HCT116 (cell line): Measurements from ENCODE around the gene PIBF1. TPM values are rescaled to one million over a fixed set of nuclear protein-coding genes. Genes with fewer than 3 reads are reported as not detected.

ENCODE experiments used
- ATAC-seq: fragments of 200-7000 bp; cut with Tn5 transposase; 2 replicates; pipeline ENCODE4 v1.9.1; 2020; ENCODE audit warnings: mild to moderate bottlenecking, moderate library complexity
- BruUV-seq: library from RNA; stranded (reverse); fragments of 400-500 nt; replicated peaks from 2 replicates; lab custom pipeline; 2021; lab: Mats Ljungman, UMichigan
- CTCF ChIA-PET: fragments of 300-600 bp; sonication (Branson Sonifier 250); formaldehyde crosslinking; loops from one replicate; lab custom pipeline; 2021; ENCODE audit warnings: antibody characterized with exemption; lab: Charles Lee
- POLR2A ChIA-PET: fragments of 300-600, 350-600 bp; sonication (Branson Sonifier 250); formaldehyde crosslinking; loops from one replicate; lab custom pipeline; 2021; ENCODE audit warnings: antibody characterized with exemption; lab: Charles Lee
- RAD21 ChIA-PET, 2 experiments: fragments of 300-600 bp; sonication (Branson Sonifier 250); formaldehyde crosslinking; loops; one replicate each; lab custom pipeline; 2023; ENCODE audit warnings: low total read pairs in 2 of 2; ENCODE audit not compliant: uncharacterized antibody in 2 of 2, unreplicated experiment in 2 of 2, low non-redundant PET in 1 of 2; lab: Charles Lee
- DNase-seq: peaks from one replicate; pipeline ENCODE4 v3.0.0-alpha.2; 2010; ENCODE audit warnings: low read depth, low spot score
- H2AFZ ChIP-seq: fragments of 200-600 bp; shearing (Covaris generic), sonication (generic); 2 replicates; pipeline ENCODE4 v1.6.1; 2017; ENCODE audit warnings: low read depth, mixed run types, mixed read lengths, antibody characterized with exemption, low read length; ENCODE audit not compliant: poor library complexity, severe bottlenecking
- H3K27ac ChIP-seq: 2 replicates; pipeline ENCODE4 v1.5.1; 2012; ENCODE audit warnings: low read depth, low read length
- H3K27me3 ChIP-seq: fragments of 200-600 bp; sonication (generic); 2 replicates; pipeline ENCODE4 v1.6.1; 2016; ENCODE audit warnings: mixed run types, low read length, mixed read lengths; ENCODE audit not compliant: insufficient read depth
- H3K36me3 ChIP-seq, 2 experiments: fragments of 200-500 bp in 1 of 2; fragments of 200-600 bp in 1 of 2; sonication (Bioruptor generic) in 1 of 2; sonication (generic) in 1 of 2; 2 replicates each; pipeline versions ENCODE4 v1.5.1 to v1.6.1; 2014 to 2016; ENCODE audit warnings: low read length in 2 of 2, inconsistent platforms in 1 of 2, mixed read lengths in 1 of 2, mixed run types in 1 of 2; ENCODE audit not compliant: insufficient read depth in 2 of 2, control insufficient read depth in 1 of 2
- H3K4me1 ChIP-seq, 2 experiments: fragments of 200-600 bp in 1 of 2; sonication (generic) in 1 of 2; 2 replicates each; pipeline versions ENCODE4 v1.5.1 to v1.6.1; 2012 to 2017; ENCODE audit warnings: low read length in 2 of 2, inconsistent platforms in 1 of 2, mild to moderate bottlenecking in 1 of 2, mixed read lengths in 1 of 2, mixed run types in 1 of 2, moderate library complexity in 1 of 2; ENCODE audit not compliant: insufficient read depth in 2 of 2, control insufficient read depth in 1 of 2
- H3K4me2 ChIP-seq: fragments of 200-600 bp; sonication (generic); 2 replicates; pipeline ENCODE4 v1.6.1; 2017; ENCODE audit warnings: mixed run types, low read length, mixed read lengths
- H3K4me3 ChIP-seq, 2 experiments: fragments of 200-600 bp in 1 of 2; sonication (generic) in 1 of 2; replicated peaks in 1 of 2; 2 replicates each; pipeline ENCODE4 v1.5.1; 2011 to 2016; ENCODE audit warnings: low read length in 2 of 2, control low read depth in 1 of 2, low read depth in 1 of 2, mild to moderate bottlenecking in 1 of 2, mixed read lengths in 1 of 2, mixed run types in 1 of 2
- H3K79me2 ChIP-seq: fragments of 200-600 bp; sonication (generic); 2 replicates; pipeline ENCODE4 v1.6.1; 2017; ENCODE audit warnings: mild to moderate bottlenecking, mixed run types, low read length, moderate library complexity, mixed read lengths; ENCODE audit not compliant: insufficient read depth
- H3K9ac ChIP-seq: fragments of 200-600 bp; sonication (generic); 2 replicates; pipeline ENCODE4 v1.6.1; 2016; ENCODE audit warnings: low read length, mixed read lengths
- H3K9me2 ChIP-seq: fragments of 200-600 bp; sonication (generic), shearing (Covaris generic); 2 replicates; pipeline ENCODE4 v1.6.1; 2017; ENCODE audit warnings: mixed run types, mild to moderate bottlenecking, moderate library complexity; ENCODE audit not compliant: insufficient read depth
- H3K9me3 ChIP-seq, 2 experiments: fragments of 200-500 bp in 1 of 2; fragments of 200-600 bp in 1 of 2; sonication (Bioruptor generic) in 1 of 2; sonication (generic) in 1 of 2; 2 replicates each; pipeline ENCODE4 v1.6.1; 2014 to 2017; ENCODE audit warnings: low read length in 2 of 2, mixed read lengths in 2 of 2, inconsistent platforms in 1 of 2, low read depth in 1 of 2, mild to moderate bottlenecking in 1 of 2, mixed run types in 1 of 2, moderate library complexity in 1 of 2; ENCODE audit not compliant: control insufficient read depth in 1 of 2, insufficient read depth in 1 of 2
- H4K20me1 ChIP-seq: fragments of 200-600 bp; sonication (generic), shearing (Covaris generic); 2 replicates; pipeline ENCODE4 v1.6.1; 2017; ENCODE audit warnings: mixed run types, mild to moderate bottlenecking, moderate library complexity; ENCODE audit not compliant: insufficient read depth
- ATF3 ChIP-seq: IDR thresholded peaks from 2 replicates; pipeline ENCODE4 v1.6.1; 2012
- CBX3 ChIP-seq: IDR thresholded peaks from 2 replicates; pipeline ENCODE4 v1.6.1; 2012; ENCODE audit warnings: low read depth
- EGR1 ChIP-seq: IDR thresholded peaks from 2 replicates; pipeline ENCODE4 v1.6.1; 2012; ENCODE audit warnings: low read depth
- ELF1 ChIP-seq: IDR thresholded peaks from 2 replicates; pipeline ENCODE4 v1.6.1; 2012; ENCODE audit warnings: low read depth, borderline replicate concordance
- EZH2phosphoT487 ChIP-seq: fragments of 200-600 bp; IDR thresholded peaks from 2 replicates; pipeline ENCODE4 v1.6.1; 2018; ENCODE audit warnings: antibody characterized with exemption, borderline replicate concordance
- POLR2A ChIP-seq: IDR thresholded peaks from 2 replicates; pipeline ENCODE4 v1.7.0; 2011; ENCODE audit warnings: borderline replicate concordance; ENCODE audit not compliant: insufficient read depth, insufficient read length; ENCODE audit errors: extremely low read depth
- POLR2AphosphoS5 ChIP-seq: IDR thresholded peaks from 2 replicates; pipeline ENCODE4 v1.6.1; 2011; ENCODE audit warnings: mild to moderate bottlenecking, low read depth, low read length, moderate library complexity
- RAD21 ChIP-seq: IDR thresholded peaks from 2 replicates; pipeline ENCODE4 v1.6.1; 2012; ENCODE audit warnings: low read depth, mild to moderate bottlenecking
- SIN3A ChIP-seq: IDR thresholded peaks from 2 replicates; pipeline ENCODE4 v1.6.1; 2012; ENCODE audit warnings: low read depth
- SRF ChIP-seq: IDR thresholded peaks from 2 replicates; pipeline ENCODE4 v1.6.1; 2012; ENCODE audit warnings: low read depth
- YY1 ChIP-seq: IDR thresholded peaks from 2 replicates; pipeline ENCODE4 v1.6.1; 2011; ENCODE audit warnings: low read length, low read depth, moderate library complexity, mild to moderate bottlenecking; ENCODE audit not compliant: insufficient replicate concordance; ENCODE audit errors: extremely low read depth
- ZFX ChIP-seq: fragments of 450-650 bp; IDR thresholded peaks from 2 replicates; pipeline ENCODE4 v1.6.1; 2017
- ZNF274 ChIP-seq: fragments of 200-500 bp; sonication (Bioruptor generic); IDR thresholded peaks from 2 replicates; pipeline ENCODE4 v1.6.1; 2014; ENCODE audit warnings: mild to moderate bottlenecking, low read depth, low read length, inconsistent platforms
- intact Hi-C: fragments of 100-400 bp; cut with micrococcal nuclease; formaldehyde crosslinking; loops from 2 replicates; pipeline ENCODE4 v1.10.0; 2022
- total RNA-seq: library from RNA; stranded (reverse); gene quantifications from one replicate; pipeline ENCODE4 v1.2.1, GENCODE V29; 2021; ENCODE audit not compliant: unreplicated experiment
- TF ChIP-seq, protein P1 (sequence below), 3 experiments: fragments of 200-600 bp in 1 of 3; sonication (generic) in 1 of 3; IDR thresholded peaks in 2 of 3; conservative IDR thresholded peaks in 1 of 3; 2 replicates each; pipeline ENCODE4 v1.5.1; 2012 to 2017; ENCODE audit warnings: low read depth in 2 of 3, low read length in 2 of 3, antibody characterized with exemption in 1 of 3, borderline replicate concordance in 1 of 3, control low read depth in 1 of 3, mild to moderate bottlenecking in 1 of 3, mixed read lengths in 1 of 3, mixed run types in 1 of 3, moderate library complexity in 1 of 3; ENCODE audit not compliant: insufficient read depth in 1 of 3

PIBF1 gene
- total RNA-seq, 1 experiment from 2014 or later, result 21.1 TPM

- CTCF ChIA-PET, result no interaction called here
- H3K9ac ChIP-seq, result no peak overlapping the region
- no peaks in the 10 kb centered on the region; a peak in 1 of 4 replicates for H3K36me3 ChIP-seq
- BruUV-seq, result no TSS peak
- no peak overlapping the region for H2AFZ ChIP-seq
- ATAC-seq, result no peak
- no peak overlapping the region for H3K27ac ChIP-seq
- H3K4me1 ChIP-seq, result no peaks in the 10 kb centered on the region
- RAD21 ChIA-PET, result no interaction called here
- DNase-seq, result no peak
- H3K79me2 ChIP-seq, result no peaks in the 10 kb centered on the region; the same call in 1 of the 2 replicates
- POLR2A ChIA-PET, result no interaction called here
- H3K4me3 ChIP-seq, result no peak overlapping the region
- H3K4me2 ChIP-seq, result no peak overlapping the region
- intact Hi-C loops, result no loop called here
- TF ChIP-seq POLR2A (no peak), SRF (no peak), EGR1 (no peak), ZNF274 (no peak), RAD21 (no peak), ATF3 (no peak)
- TF ChIP-seq, protein P1, sequence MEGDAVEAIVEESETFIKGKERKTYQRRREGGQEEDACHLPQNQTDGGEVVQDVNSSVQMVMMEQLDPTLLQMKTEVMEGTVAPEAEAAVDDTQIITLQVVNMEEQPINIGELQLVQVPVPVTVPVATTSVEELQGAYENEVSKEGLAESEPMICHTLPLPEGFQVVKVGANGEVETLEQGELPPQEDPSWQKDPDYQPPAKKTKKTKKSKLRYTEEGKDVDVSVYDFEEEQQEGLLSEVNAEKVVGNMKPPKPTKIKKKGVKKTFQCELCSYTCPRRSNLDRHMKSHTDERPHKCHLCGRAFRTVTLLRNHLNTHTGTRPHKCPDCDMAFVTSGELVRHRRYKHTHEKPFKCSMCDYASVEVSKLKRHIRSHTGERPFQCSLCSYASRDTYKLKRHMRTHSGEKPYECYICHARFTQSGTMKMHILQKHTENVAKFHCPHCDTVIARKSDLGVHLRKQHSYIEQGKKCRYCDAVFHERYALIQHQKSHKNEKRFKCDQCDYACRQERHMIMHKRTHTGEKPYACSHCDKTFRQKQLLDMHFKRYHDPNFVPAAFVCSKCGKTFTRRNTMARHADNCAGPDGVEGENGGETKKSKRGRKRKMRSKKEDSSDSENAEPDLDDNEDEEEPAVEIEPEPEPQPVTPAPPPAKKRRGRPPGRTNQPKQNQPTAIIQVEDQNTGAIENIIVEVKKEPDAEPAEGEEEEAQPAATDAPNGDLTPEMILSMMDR (IDR thresholded peaks at IDR 0.05 in 2 of 3, conservative IDR thresholded peaks at IDR 0.05 in 1 of 3; ENCODE audit: borderline replicate concordance in 1 of 3, insufficient read depth in 1 of 3, low read depth in 2 of 3, low read length in 2 of 3), result no peak
- no peaks in the 10 kb centered on the region for H3K9me2 ChIP-seq
- no peaks in the 10 kb centered on the region for H3K9me3 ChIP-seq
- peaks cover 5% of the 10 kb centered on the region; the same call in 1 of the 2 replicates for H4K20me1 ChIP-seq
- no peaks in the 10 kb centered on the region for H3K27me3 ChIP-seq
Observed at GRCh38 chr13:72890546-72890945, 108.6 kb downstream of the PIBF1 start.

DNA sequence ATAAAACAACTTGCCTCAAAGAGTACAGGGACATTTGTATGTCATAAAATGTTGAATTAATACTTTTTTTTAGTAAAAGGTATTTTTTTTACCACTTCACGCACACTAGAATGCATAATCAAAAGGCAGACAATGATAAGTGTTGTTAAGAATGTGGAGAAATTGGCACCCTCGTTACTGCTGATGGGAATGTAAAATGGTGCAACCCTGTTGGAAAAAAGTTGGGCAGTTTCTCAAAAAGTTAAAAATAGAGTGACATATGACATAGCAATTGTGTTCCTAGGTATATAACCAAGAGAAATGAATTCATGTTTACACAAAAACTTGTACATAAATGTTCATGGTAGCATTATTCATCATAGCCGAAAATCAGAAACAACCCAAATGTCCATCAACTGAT, 109.5 kb downstream of the PIBF1 start:
- ChIA-PET POLR2A (no interaction called here), RAD21 (no interaction called here), CTCF (no interaction called here)
- no peaks in the 10 kb centered on the region for H3K9me3 ChIP-seq
- peaks cover 0 to 6% of the 10 kb centered on the region in 2 experiments; a peak in 1 of 4 replicates for H3K36me3 ChIP-seq
- H3K79me2 ChIP-seq, result no peaks in the 10 kb centered on the region; the same call in 1 of the 2 replicates
- H2AFZ ChIP-seq, result no peak overlapping the region
- BruUV-seq, result no TSS peak
- no peaks in the 10 kb centered on the region for H3K27me3 ChIP-seq
- H3K9ac ChIP-seq, result no peak overlapping the region
- H3K9me2 ChIP-seq, result no peaks in the 10 kb centered on the region
- intact Hi-C loops, result no loop called here
- DNase-seq, result no peak
- H3K4me3 ChIP-seq, result no peak overlapping the region
- H4K20me1 ChIP-seq, result peaks cover under 1% of the 10 kb centered on the region; the same call in 1 of the 2 replicates
- H3K27ac ChIP-seq, result no peak overlapping the region
- no peaks in the 10 kb centered on the region for H3K4me1 ChIP-seq
- ATAC-seq, result no peak
- no peak overlapping the region for H3K4me2 ChIP-seq
- no peak for TF ChIP-seq POLR2A
- no peak for TF ChIP-seq EGR1
- no peak for TF ChIP-seq EZH2phosphoT487
- TF ChIP-seq YY1, result no peak
- no peak for TF ChIP-seq ELF1
- TF ChIP-seq, protein P1 (IDR thresholded peaks at IDR 0.05 in 2 of 3, conservative IDR thresholded peaks at IDR 0.05 in 1 of 3; ENCODE audit: borderline replicate concordance in 1 of 3, insufficient read depth in 1 of 3, low read depth in 2 of 3, low read length in 2 of 3), result no peak
- TF ChIP-seq ZFX, result no peak
- TF ChIP-seq SIN3A, result no peak
- TF ChIP-seq ATF3, result no peak
- no peak for TF ChIP-seq CBX3
- no peak for TF ChIP-seq POLR2AphosphoS5
